ENCODE results near the gene MRE11.

- no peak for TF ChIP-seq POLR2A (IDR thresholded peaks at IDR 0.05)
- no peak for TF ChIP-seq CTCF (IDR thresholded peaks at IDR 0.05)
- TF ChIP-seq EP300 (IDR thresholded peaks at IDR 0.05; ENCODE audit: low read depth) = no peak
These were observed 91.3 kb downstream of the MRE11 start for GRCh38 chr11:94402355-94402754.
